NK-92 treated with Interleukin-12 subunit alpha and Interleukin-12 subunit beta, amount 100 ng/mL, for 24 hours (cell line): ENCODE measurements around the gene WDR44.
"Not testable (repeated sequence)": the region's sequence is repeated elsewhere in the genome, so short reads cannot be mapped to it uniquely, and the experiment has no call there.

Source experiments
- DNase-seq: peaks from one replicate; lab custom pipeline; 2025; lab: John Stamatoyannopoulos, UW

Gene WDR44

DNA sequence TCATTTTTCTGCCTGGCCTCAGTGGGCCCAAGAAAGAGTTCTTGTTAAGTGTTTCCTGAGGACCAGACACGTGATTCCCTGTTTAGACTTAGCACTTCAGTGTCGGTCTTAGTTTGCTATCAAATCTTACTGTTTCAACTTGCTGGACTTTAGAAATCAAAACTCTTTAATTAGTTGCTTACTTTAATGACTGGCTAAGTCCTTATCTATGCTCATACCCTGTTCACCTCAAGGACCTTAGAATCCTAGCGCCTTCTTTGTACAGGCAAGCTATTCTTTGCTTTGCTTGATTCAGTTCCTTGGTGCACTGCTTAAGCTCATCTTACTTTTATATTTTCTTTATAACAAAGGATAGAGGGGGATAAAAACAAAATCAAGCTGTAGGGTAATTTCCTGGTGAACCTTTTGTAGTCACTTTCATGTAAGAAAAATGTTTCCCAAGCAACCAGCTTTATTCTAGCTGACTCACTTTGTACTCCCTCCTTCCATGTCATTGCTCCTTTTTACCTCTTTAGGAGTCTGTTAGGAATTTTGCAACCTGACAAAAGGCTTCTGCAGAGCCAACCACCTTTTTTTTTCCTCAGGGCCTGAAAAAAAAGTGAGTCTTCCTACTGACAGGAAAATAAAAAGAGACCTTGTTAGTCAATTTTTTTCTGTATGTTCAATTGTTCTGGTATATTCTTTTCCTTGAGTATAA is 14.7 kb downstream of the WDR44 start:
- DNase-seq: no peak

DNA sequence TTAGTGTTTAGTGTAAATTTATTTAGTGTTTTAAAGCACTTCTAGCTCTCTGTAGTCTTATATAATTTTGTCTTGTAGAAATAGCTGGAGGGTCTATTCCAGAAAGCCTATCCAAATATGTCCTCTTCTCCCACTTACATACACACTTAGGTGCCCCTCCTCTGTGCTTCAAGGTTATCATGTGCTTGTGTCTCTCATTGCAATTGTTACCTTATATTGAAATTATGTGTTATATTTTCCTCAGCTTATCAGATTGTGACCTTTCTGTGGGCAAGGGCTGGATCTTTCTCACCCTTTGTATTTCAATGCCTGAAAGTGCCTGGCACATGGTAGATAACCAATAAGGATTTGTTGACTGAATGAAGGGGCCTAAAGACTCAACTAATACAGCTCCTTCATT is 18.4 kb downstream of the WDR44 start:
- DNase-seq: no peak

DNA sequence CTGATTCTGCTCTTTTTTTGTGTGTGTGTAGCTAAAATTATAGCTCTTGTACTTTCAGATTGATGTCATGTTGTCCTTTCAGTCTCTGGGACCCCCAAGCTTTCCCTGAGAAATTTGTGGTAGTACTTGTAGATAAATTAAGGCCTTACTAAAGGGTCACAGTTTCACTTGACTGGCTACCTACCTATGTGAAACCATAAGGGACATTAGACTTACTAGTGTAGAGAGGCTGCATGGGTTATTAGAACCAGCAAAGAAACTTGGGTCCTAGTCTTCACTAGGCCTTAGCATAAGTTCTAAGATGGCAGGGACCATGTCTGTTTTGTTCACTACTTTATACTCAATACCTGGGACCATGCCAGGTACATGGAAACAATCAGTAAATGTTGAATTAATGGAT is 21.4 kb downstream of the WDR44 start:
- no peak for DNase-seq

DNA sequence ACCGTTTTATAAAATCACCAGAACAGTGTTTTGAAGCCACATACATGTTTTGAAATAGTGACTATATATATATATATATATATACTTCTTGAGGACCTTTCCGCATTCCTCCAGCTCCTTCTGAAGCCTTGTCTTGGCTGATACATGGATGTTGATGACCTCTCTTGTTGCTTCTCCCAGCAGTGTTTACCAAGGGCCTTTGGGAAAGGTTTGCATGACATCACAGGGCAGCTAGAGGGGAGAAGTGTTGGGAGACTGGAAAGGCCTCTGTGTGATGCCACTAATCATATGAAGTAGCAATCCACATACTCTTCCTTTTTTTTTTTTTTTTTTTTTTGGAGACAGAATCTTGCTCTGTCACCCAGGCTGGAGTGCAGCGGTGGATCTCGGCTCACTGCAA is 22.5 kb downstream of the WDR44 start:
- no peak for DNase-seq

DNA sequence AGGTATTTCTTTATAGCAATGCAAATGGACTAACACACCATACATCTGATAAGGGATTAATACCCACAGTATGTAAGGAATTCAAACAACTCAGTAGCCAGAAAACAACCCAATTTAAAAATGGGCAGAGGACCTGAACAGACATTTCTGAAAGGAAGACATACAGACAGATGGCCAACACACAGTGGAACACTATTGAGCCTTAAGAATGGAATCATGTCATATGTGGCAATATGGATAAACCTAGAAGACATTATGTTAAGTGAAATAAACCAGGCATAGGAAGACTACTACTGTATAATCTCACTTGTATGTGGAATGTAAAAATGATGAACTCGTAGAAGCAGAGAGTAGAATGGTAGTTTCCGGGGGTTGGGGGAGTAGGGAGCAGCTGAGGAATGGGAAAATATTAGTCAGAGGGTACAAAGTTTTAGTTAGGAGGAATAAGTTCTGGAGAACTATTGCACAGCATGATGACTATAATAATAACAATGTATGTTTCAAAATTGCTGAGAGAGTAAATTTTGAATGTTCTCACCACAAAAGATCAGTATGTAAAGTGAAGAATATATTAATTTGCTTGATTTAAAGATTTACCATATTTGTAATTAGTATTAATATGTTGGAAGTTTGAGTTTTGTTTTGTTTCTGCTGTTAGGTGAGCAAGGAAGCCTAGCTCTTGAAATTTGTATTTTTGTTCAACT is 25.2 kb downstream of the WDR44 start:
- no peak for DNase-seq

DNA sequence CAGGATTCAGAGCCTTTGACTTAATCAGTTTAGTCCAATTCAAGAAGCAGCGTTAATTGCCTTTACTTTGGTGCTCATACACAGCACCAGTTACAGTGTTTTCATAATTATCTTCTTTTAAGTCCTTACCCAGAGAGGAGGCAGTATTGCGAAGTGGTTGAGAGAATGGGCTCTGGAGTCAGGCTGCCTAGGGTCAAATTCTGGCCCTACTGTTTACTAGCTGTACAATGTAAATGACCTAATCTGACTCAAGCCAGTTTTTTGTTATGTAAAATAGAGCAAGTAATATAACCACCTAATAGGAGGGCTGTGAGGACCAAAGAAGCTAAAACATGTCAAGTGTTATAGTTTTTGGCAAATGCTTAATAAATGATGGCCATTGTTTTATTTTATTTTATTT is 27.6 kb downstream of the WDR44 start:
- DNase-seq: no peak

DNA sequence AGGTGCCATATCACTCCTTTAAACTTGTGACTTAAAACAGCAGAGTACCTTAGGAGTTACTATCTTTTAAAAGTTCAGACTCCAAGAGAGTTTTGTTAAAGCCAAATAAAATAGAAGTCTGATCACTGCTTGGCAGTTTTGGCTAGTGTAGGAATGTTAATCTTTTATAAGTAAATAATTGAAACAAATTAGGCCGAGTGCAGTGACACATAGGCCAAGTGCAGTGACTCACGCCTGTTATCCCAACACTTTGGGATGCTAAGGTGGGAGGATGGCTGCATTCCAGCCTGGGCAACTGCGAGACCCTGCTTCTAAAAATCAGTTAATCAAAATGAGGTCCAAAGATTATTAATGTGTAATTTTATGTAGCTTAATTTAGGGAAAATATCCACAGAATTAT is 37.2 kb downstream of the WDR44 start:
- DNase-seq: no peak

DNA sequence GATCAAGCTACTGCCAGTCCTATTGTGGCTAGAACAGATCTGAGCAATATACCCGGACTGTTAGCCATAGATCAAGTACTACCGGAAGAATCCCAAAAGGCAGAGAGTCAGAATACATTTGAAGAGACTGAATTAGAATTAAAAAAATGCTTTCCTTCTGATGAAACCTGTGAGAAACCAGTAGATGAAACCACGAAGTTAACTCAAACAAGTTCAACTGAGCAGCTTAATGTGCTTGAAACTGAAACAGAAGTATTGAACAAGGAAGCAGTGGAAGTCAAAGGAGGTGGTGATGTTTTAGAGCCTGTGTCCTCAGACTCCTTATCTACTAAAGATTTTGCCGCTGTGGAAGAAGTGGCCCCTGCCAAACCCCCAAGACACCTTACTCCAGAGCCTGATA is 46.8 kb downstream of the WDR44 start:
- no peak for DNase-seq

DNA sequence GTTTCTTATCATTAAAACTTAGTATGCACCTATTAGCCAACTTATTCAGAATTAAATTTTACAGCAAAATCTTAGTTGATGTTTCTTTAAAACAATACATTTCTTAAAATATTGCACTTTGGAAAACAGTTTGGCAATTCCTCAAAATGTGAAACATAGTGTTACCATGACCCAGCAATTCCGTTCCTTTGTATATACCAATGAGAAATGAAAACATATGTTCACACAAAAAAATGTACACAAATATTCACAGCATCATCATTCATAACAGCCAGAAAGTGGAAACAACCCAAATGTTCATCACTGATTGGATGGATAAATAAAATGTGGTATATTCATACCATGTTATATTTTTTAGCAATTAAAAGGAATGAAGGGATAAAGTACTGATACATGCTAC is 50.2 kb downstream of the WDR44 start:
- no peak for DNase-seq

DNA sequence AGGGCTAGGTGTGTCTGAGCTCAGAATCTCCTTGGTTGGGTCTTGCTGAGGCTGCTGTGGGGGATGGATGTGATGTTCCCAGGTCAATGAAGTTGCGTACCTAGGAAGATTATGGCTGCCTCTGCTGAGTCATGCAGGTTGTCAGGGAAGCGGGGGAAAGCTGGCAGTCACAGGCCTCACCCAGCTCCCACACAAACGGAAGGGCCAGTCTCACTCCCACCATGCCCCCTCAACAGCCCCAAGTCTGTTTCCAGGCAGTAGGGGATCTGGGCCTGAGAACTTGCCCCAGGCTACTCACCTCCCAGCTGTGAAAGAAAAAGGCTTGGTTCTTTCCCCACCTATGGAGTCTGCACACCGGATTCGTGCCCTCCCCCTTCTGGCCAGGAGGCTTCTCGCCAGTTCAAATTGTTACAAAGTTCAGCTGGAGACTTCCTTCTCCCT is 72.9 kb downstream of the WDR44 start:
- no peak for DNase-seq

DNA sequence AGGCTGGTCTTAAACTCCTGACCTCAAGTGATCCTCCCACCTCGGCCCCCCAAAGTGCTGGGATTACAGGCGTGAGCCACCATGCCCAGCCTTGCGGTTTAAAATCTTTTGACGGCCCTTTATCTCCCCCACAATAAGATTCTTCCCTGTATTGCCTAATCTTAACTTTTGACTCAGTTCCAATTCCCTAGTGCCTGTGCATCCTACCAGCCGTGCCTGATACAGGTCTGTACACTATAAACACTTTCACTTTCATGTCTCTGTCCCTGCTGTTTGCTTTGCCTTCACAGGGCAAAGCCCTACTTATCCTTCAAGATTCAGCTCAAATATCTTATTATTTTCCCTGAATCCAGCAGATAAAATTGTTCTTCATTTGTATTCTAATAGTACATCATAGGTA is 74.6 kb downstream of the WDR44 start:
- DNase-seq: no peak

DNA sequence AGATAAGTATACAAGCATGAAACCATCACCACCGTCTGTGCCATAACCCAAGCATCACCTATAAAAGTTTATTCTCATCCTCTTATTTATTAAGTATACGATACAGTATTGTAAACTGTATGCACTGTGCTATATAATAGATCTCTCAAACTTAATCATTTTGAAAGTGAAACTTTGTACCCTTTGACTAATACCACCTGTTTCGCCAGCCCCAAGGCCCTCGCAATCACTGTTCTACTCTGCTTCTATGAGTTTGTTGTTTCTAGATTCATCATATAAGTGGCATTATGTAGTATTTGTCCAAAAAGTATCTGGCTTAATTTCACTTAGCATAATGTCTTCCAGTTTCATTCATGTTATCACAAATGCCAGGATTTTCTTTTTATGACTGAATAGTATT is 77.7 kb downstream of the WDR44 start:
- no peak for DNase-seq

DNA sequence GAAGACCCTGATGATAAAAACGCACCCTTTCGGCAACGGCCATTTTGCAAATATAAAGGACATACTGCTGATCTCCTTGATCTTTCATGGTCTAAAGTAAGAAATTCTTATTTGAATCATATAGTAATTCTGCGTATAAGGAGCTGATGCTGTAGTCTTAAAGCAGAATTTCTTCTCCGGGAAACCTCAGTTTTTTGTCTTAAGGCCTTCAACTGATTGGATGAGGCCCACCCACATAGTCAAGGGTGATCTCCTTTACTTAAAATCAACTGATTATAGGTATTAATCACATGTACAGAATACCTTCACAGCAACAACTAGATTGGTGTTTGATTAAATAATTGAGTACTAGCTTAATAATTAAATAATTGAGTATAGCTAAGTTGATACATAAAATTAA is 86.9 kb downstream of the WDR44 start:
- DNase-seq: no peak

DNA sequence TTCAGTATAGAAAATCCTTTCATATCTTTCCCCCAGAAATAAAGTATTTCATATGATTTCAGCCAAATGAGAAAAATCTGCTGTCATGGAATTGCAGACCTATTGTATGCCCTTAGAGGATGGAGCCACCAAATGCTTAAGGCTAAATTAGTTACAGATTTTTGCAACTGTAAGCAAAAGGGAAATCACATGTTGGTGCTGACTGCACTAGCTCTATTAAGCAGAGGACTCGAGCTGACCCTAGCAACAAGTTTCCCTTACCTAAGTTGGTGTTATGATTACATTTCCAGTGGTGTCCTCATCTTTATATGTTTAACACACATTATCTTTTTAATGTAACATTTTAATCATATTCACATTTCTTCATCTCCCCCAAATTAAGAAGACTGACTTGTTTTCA is 91.4 kb downstream of the WDR44 start:
- no peak for DNase-seq

DNA sequence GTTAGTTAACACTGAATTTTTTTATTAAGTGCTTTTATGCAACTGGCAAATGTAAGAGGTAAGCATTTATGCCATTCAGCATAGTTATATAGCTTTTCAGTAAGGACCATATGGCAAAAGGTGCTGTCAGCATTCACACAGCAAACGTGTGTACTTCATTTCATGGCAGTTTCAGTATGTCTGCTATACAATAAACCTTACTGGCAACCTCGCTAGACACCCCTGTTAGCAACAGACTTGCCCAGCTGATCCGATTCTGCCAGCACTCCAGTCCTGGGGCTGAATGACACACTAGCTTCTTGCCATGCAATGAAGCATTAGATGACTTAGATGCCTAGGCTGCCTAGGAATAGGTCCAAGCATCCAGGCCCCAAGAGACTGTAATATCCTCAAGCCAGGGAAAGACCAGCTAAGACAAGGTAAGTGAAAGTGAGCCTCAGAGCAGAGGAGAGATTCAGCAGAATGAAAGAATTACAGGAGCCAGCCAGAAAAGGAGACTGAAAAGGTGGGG is 102.4 kb downstream of the WDR44 start:
- DNase-seq: no peak

DNA sequence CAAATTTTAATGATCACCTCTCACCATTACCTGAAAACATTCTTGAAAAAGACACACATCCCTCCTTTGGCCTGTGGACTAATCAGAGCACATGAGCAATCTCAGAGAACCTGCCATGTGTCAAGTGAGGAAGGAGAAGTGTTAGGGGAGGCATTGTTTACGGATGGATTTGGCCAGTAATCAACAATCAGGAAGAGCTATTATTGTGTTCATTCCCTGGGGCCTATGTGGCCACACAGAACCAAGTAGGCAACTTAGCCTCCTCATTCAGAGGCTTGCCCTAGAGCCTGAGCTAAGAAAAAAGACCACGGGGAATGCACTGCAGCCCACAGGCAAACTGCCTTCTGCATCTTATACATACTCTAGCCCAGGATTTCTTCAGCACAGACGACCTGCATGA is 109.1 kb downstream of the WDR44 start:
- no peak for DNase-seq

DNA sequence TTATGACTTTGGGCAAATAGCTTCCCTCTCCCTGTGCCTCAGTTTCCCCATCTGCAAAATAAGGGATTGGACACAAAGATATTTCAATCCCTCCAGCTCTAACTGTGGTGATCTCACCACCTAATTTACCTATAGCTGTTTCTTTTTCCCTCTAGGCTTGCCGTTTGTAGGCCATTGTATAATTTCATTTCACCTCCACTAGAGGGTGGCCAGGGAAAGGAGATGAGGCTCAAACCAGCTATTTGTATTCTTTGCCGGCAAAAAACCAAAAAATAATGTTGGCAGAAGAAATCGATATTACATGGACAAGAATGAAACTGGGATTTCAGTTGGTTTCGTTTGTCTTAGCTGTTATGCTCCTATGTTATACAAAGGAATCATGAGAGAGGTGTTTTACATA is 113.6 kb downstream of the WDR44 start:
- no peak for DNase-seq

DNA sequence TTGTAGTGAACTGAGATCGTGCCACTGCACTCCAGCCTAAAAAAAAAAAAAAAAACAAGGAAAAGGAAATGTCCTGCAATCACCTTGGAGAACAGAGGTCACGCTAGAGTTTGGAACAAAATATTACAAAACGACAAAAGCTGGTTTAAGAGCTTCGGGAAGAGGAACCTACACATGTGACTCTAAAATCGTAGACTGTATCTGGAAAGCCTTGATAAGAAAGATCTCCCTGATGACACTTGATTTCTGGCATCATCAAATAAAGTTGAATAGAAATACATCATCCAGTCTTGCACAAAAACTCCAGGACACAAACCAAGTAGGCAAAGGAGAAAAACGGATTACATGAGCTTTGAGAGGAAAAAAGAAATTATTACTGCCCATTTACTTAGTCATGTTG is 118.6 kb downstream of the WDR44 start:
- DNase-seq: no peak

DNA sequence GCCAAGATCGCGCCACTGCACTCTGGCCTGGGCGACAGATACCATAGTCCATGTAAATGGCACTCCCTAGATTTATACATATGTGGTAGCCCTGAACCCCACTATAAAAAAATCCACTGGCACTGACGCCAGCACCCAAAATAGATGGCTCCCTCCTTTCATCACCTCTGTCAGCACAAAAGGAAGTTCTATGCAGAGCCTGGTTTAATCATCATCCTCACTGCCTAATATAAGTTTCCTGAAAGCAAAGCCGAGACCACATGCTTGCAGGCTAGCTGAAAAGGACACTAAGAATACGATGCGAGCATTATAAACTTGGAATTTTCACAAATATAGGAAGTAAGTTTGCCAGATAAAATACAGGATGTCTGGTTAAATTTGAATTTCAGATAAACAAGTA is 122.2 kb downstream of the WDR44 start:
- DNase-seq: no peak

DNA sequence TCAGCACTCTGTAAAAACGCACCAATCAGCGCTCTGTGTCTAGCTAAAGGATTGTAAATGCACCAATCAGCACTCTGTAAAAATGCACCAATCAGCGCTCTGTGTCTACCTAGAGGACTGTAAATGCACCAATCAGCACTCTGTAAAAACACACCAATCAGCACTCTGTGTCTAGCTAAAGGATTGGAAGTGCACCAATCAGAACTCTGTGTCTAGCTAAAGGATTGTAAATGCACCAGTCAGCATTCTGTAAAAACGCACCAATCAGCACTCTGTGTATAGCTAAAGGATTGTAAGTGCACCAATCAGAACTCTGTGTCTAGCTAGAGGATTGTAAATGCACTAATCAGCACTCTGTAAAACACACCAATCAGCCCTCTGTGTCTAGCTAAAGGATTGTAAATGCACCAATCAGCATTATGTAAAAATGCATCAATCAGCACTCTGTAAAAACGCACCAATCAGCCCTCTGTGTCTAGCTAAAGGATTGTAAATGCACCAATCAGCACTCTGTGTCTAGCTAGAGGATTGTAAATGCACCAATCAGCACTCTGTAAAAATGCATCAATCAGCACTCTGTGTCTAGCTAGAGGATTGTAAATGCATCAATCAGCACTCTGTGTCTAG is 124.9 kb downstream of the WDR44 start:
- not testable (repeated sequence) for DNase-seq

DNA sequence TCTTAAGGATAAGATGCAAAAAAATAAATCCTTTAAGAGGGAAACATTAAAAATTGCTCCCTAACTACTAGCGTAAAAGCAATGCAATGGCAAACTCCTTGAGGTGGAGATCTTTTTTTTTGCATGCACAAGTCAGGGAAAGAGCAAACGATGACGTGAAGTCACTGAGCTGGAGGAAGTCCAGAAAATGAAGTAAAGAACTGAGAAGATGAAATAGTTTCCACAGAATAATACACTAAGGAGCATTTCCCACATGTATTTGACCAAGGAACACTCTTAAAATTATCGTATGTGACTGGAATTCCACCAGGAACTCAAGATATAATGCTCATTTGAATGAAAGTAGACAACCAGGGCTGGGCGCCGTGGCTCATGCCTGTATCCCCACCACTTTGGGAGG is 128.7 kb downstream of the WDR44 start:
- no peak for DNase-seq

DNA sequence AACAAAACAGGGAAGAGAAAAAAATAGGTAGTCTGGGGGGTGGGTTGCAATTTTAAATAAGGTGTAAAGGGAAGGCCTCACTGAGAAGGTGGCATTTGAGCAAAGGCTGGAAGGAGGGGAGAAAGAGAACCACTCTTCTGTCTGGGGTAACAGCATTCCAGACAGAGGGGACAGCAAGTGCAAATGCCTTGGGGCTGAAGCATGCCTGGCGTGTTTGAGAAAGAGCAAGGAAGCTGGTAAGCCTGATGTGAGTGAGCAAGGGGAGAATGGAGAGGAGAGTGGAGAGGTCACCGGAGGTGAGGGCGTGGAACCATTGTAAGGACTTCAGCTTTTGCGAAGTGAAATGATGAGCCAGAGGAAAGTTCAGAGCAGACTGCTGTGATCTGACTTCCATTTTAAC is 130.0 kb downstream of the WDR44 start:
- DNase-seq: no peak

DNA sequence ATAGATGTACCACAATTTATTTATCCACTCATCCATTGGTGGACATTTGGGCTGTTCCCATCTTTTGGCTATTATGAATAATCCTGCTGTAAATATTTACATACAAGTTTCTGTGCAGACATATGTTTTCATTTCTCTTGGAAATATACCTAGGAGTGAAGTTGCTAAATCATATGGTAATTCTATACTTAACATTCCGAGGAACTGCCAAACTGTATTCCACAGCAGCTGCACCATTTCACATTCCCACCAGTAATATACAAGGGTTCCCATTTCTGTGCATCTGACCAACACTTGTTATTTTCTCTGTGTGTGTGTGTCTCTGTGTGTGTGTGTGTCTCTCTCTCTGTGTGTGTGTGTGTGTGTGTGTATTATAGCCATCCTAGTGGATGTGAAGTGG is 134.3 kb downstream of the WDR44 start:
- no peak for DNase-seq
